ENCODE data around the gene RBM26. TPM values are rescaled to one million over a fixed set of nuclear protein-coding genes. Genes with fewer than 3 reads are reported as not detected.
"Not testable (repeated sequence)": the region's sequence is repeated elsewhere in the genome, so short reads cannot be mapped to it uniquely, and the experiment has no call there.

Gene RBM26
- total RNA-seq, 5 donors from 2014 or later (not counting 1 experiment from before 2014, with no cell fraction given) = 76.7 to 97.8 (median 77.9) TPM

DNA sequence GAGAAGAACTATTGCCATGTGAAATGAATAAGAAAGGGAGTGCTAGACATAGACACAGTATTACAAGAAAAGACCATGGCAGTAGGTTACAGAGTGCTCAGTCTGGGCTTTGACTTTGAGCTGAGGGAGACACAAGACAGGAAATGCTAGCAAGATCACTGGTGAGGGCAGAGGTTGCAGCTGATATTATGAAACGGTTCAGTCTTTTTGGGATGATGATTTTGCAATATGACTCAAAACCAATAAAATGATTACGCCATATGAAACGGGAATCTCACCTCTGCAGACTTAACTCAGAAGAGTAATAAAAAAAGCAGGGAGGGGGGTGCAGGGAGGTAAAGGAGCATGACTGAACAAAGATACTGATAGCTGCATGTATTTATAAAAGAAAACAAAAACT, 123.1 kb downstream of the RBM26 start:
- no peak overlapping the region for H3K27ac Mint-ChIP-seq
- H3K9me3 Mint-ChIP-seq = no peaks in the 10 kb centered on the region
- Histone ChIP-seq H3K4me1 (ENCODE audit: control insufficient read depth in 1 of 2, extremely low read depth in 1 of 2, insufficient read depth in 2 of 2, low read length in 2 of 2) (no peaks in the 10 kb centered on the region), H3K4me3 (ENCODE audit: control insufficient read depth in 1 of 2, extremely low read depth in 1 of 2, low read length in 1 of 2) (no peak overlapping the region), H3K9me3 (no peaks in the 10 kb centered on the region), H3K27ac (ENCODE audit: low read length) (no peak overlapping the region), H3K27me3 (replicated peaks in 1 of 2; ENCODE audit: control insufficient read depth in 2 of 2, extremely low read depth in 1 of 2, insufficient read depth in 2 of 2, low read length in 1 of 2) (peaks cover 0 to 3% of the 10 kb centered on the region in 2 experiments), H3K36me3 (ENCODE audit: control insufficient read depth in 2 of 2, extremely low read depth in 1 of 2, insufficient read depth in 1 of 2, low read length in 1 of 2) (no peaks in the 10 kb centered on the region)
- no peak for DNase-seq
- H3K4me1 Mint-ChIP-seq = no peaks in the 10 kb centered on the region
- H3K4me3 Mint-ChIP-seq = no peak overlapping the region
- H3K27me3 Mint-ChIP-seq = peaks cover 2 to 7% of the 10 kb centered on the region in 2 donors
- POLR2A ChIA-PET = no interaction called here
- no CpG with 5 or more reads among the region's 3 CpGs for WGBS (ENCODE audit: insufficient coverage)
- no peak for ATAC-seq (replicated peaks in 1 of 4)
- no peaks in the 10 kb centered on the region for H3K36me3 Mint-ChIP-seq
- CTCF ChIA-PET = no interaction called here

DNA sequence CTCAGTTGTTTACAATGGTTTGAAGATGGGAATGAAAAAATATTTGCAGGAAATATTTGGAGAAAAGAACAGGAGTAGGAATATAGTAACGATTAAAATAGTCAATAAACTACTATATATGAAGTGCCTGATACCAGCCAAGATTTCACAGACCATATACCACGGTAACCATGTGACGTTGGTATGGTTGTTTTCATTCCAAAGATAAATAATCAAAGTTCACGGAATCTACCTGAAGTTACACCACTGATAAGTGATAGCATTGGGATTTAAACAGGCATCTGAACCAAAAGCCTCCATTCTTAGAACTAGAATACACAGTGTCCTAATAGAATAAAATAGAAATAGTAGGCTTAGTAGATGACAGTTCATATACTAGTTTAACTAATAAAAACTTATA, 123.5 kb downstream of the RBM26 start:
- no peak overlapping the region for H3K4me3 ChIP-seq (ENCODE audit: control insufficient read depth in 1 of 2, extremely low read depth in 1 of 2, low read length in 1 of 2)

DNA sequence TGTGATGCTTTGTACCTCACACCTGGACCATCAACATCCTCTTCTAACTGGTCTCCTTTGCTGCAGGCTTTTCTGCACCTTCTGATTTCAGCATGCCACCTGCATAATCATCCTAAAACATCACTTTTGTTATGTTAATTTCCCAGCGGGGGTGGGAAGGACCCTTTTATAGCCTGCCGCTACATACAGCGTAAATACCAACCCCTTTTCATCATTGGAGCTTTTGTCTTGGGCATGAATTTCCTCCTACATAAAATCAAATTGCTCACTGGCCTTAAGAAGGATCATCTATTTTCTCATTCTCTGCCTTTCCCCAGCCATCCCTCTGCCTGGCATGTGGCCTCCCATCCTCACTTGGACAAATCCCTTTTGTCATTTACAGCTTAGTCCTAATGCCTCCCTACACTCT, 124.7 kb downstream of the RBM26 start:
- Mint-ChIP-seq H3K9me3 (no peaks in the 10 kb centered on the region), H3K27me3 (peaks cover 2 to 7% of the 10 kb centered on the region in 2 donors), H3K27ac (no peak overlapping the region), H3K4me1 (no peaks in the 10 kb centered on the region), H3K4me3 (no peak overlapping the region), H3K36me3 (no peaks in the 10 kb centered on the region)
- Histone ChIP-seq H3K27me3 (replicated peaks in 1 of 2; ENCODE audit: control insufficient read depth in 2 of 2, extremely low read depth in 1 of 2, insufficient read depth in 2 of 2, low read length in 1 of 2) (peaks cover 0 to 3% of the 10 kb centered on the region in 2 experiments), H3K36me3 (ENCODE audit: control insufficient read depth in 2 of 2, extremely low read depth in 1 of 2, insufficient read depth in 1 of 2, low read length in 1 of 2) (no peaks in the 10 kb centered on the region), H3K4me1 (ENCODE audit: control insufficient read depth in 1 of 2, extremely low read depth in 1 of 2, insufficient read depth in 2 of 2, low read length in 2 of 2) (no peaks in the 10 kb centered on the region), H3K4me3 (ENCODE audit: control insufficient read depth in 1 of 2, extremely low read depth in 1 of 2, low read length in 1 of 2) (no peak overlapping the region), H3K27ac (ENCODE audit: low read length) (no peak overlapping the region), H3K9me3 (no peaks in the 10 kb centered on the region)
- ATAC-seq (replicated peaks in 1 of 4) = no peak
- 82% methylated on average over 3 of the region's 3 CpGs for WGBS (ENCODE audit: insufficient coverage)
- ChIA-PET CTCF (no interaction called here), POLR2A (no interaction called here)
- no peak for DNase-seq

More for the DNA sequence above, 123.5 kb downstream of the RBM26 start:
- no peak for DNase-seq
- no peaks in the 10 kb centered on the region for H3K36me3 ChIP-seq (ENCODE audit: control insufficient read depth in 2 of 2, extremely low read depth in 1 of 2, insufficient read depth in 1 of 2, low read length in 1 of 2)
- peaks cover 0 to 3% of the 10 kb centered on the region in 2 experiments for H3K27me3 ChIP-seq (replicated peaks in 1 of 2; ENCODE audit: control insufficient read depth in 2 of 2, extremely low read depth in 1 of 2, insufficient read depth in 2 of 2, low read length in 1 of 2)
- ChIA-PET CTCF (no interaction called here), POLR2A (no interaction called here)
- H3K27me3 Mint-ChIP-seq = peaks cover 2 to 7% of the 10 kb centered on the region in 2 donors
- no CpG with 5 or more reads among the region's 4 CpGs for WGBS (ENCODE audit: insufficient coverage)
- H3K9me3 ChIP-seq = no peaks in the 10 kb centered on the region
- ATAC-seq (replicated peaks in 1 of 4) = no peak
- no peaks in the 10 kb centered on the region for H3K4me1 Mint-ChIP-seq
- H3K9me3 Mint-ChIP-seq = no peaks in the 10 kb centered on the region
- no peak overlapping the region for H3K27ac ChIP-seq (ENCODE audit: low read length)
- H3K27ac Mint-ChIP-seq = no peak overlapping the region
- H3K4me1 ChIP-seq (ENCODE audit: control insufficient read depth in 1 of 2, extremely low read depth in 1 of 2, insufficient read depth in 2 of 2, low read length in 2 of 2) = no peaks in the 10 kb centered on the region
- H3K4me3 Mint-ChIP-seq = no peak overlapping the region
- H3K36me3 Mint-ChIP-seq = no peaks in the 10 kb centered on the region

DNA sequence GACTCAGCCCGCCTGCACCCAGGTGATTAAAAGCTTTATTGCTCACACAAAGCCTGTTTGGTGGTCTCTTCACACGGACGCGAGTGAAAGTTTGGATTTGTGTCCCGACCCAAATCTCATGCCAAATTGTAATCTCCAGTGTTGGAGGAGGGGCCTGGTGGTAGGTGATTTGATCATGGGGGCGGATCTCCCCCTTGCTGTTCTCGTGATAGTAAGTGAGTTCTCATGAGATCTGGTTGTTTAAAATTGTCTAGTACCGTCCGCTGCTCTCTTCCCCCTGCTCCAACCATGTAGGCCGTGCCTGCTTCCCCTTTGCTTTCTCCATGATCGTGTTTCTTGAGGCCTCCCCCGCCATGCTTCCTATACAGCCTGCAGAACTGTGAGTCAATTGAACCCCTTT, 126.3 kb downstream of the RBM26 start:
- H3K4me1 Mint-ChIP-seq; POLR2A ChIA-PET; DNase-seq; H3K36me3 ChIP-seq (ENCODE audit: control insufficient read depth in 2 of 2, extremely low read depth in 1 of 2, insufficient read depth in 1 of 2, low read length in 1 of 2); H3K27ac ChIP-seq (ENCODE audit: low read length); H3K4me3 Mint-ChIP-seq; ATAC-seq (replicated peaks in 1 of 4); CTCF ChIA-PET; H3K4me3 ChIP-seq (ENCODE audit: control insufficient read depth in 1 of 2, extremely low read depth in 1 of 2, low read length in 1 of 2); H3K4me1 ChIP-seq (ENCODE audit: control insufficient read depth in 1 of 2, extremely low read depth in 1 of 2, insufficient read depth in 2 of 2, low read length in 2 of 2); H3K36me3 Mint-ChIP-seq; H3K9me3 Mint-ChIP-seq; H3K27me3 ChIP-seq (replicated peaks in 1 of 2; ENCODE audit: control insufficient read depth in 2 of 2, extremely low read depth in 1 of 2, insufficient read depth in 2 of 2, low read length in 1 of 2); H3K27ac Mint-ChIP-seq; H3K9me3 ChIP-seq: not testable (repeated sequence)
- peaks cover 12 to 15% of the 10 kb centered on the region in 2 donors for H3K27me3 Mint-ChIP-seq
- WGBS (ENCODE audit: insufficient coverage) = 71% methylated on average over 6 of the region's 12 CpGs

DNA sequence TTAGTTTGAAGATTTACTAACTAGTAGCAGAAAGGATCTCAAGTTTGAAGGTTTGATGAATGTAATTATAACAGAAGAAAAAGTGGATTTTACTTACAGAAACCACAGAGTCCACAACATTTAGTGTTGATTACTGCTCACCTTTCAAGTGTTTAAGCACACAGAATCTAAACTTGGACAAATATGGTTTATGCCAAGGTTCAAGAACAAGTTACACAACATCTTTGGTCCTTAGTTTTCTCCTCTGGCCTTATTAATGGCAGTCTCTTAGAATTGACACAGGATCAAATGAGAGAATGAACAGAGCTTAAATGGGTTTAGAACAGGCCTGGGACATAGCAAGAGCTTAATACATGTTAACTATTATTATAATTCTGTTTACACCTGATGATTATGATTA, 133.0 kb downstream of the RBM26 start:
- Histone ChIP-seq H3K9me3 (no peaks in the 10 kb centered on the region), H3K4me3 (ENCODE audit: control insufficient read depth in 1 of 2, extremely low read depth in 1 of 2, low read length in 1 of 2) (no peak overlapping the region), H3K27ac (ENCODE audit: low read length) (no peak overlapping the region), H3K36me3 (ENCODE audit: control insufficient read depth in 2 of 2, extremely low read depth in 1 of 2, insufficient read depth in 1 of 2, low read length in 1 of 2) (no peaks in the 10 kb centered on the region), H3K4me1 (ENCODE audit: control insufficient read depth in 1 of 2, extremely low read depth in 1 of 2, insufficient read depth in 2 of 2, low read length in 2 of 2) (no peaks in the 10 kb centered on the region), H3K27me3 (replicated peaks in 1 of 2; ENCODE audit: control insufficient read depth in 2 of 2, extremely low read depth in 1 of 2, insufficient read depth in 2 of 2, low read length in 1 of 2) (no peaks in the 10 kb centered on the region)
- Mint-ChIP-seq H3K27ac (no peak overlapping the region), H3K9me3 (peaks cover 0 to 2% (median 0%) of the 10 kb centered on the region in 3 donors), H3K4me3 (no peak overlapping the region), H3K36me3 (no peaks in the 10 kb centered on the region), H3K4me1 (no peaks in the 10 kb centered on the region), H3K27me3 (peaks cover 20 to 24% of the 10 kb centered on the region in 2 donors)
- DNase-seq = no peak
- ChIA-PET CTCF (no interaction called here), POLR2A (no interaction called here)
- ATAC-seq (replicated peaks in 1 of 4) = no peak

DNA sequence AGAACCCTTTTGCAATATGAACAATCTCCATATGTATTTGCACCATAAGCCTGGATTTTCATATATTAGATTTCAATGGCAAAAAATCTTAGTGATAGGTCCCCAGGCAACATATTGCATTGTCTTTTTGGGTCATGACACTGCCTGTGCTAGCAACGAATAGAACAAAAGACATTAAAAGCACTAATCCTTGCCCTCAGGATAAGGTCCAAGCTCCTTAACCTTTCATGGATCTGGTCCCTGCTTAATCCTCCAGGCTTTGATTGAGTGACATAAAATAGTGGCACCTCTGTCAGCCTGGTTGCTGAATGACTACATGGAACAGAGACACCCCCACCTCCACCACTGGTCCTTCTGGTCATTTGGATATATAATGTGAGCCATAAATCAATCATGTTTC, 134.4 kb downstream of the RBM26 start:
- Mint-ChIP-seq H3K36me3 (no peaks in the 10 kb centered on the region), H3K4me1 (no peaks in the 10 kb centered on the region), H3K27me3 (peaks cover 20 to 28% of the 10 kb centered on the region in 2 donors), H3K4me3 (no peak overlapping the region), H3K27ac (no peak overlapping the region), H3K9me3 (peaks cover 0 to 4% (median 0%) of the 10 kb centered on the region in 3 donors)
- no peaks in the 10 kb centered on the region for H3K4me1 ChIP-seq (ENCODE audit: control insufficient read depth in 1 of 2, extremely low read depth in 1 of 2, insufficient read depth in 2 of 2, low read length in 2 of 2)
- no peaks in the 10 kb centered on the region for H3K27me3 ChIP-seq (replicated peaks in 1 of 2; ENCODE audit: control insufficient read depth in 2 of 2, extremely low read depth in 1 of 2, insufficient read depth in 2 of 2, low read length in 1 of 2)
- WGBS (ENCODE audit: insufficient coverage) = 40% methylated on average over 1 of the region's 1 CpG
- H3K9me3 ChIP-seq = no peaks in the 10 kb centered on the region
- H3K4me3 ChIP-seq (ENCODE audit: control insufficient read depth in 1 of 2, extremely low read depth in 1 of 2, low read length in 1 of 2) = no peak overlapping the region
- ChIA-PET POLR2A (no interaction called here), CTCF (no interaction called here)
- no peaks in the 10 kb centered on the region for H3K36me3 ChIP-seq (ENCODE audit: control insufficient read depth in 2 of 2, extremely low read depth in 1 of 2, insufficient read depth in 1 of 2, low read length in 1 of 2)
- DNase-seq (no peak), ATAC-seq (replicated peaks in 1 of 4) (no peak)
- no peak overlapping the region for H3K27ac ChIP-seq (ENCODE audit: low read length)

DNA sequence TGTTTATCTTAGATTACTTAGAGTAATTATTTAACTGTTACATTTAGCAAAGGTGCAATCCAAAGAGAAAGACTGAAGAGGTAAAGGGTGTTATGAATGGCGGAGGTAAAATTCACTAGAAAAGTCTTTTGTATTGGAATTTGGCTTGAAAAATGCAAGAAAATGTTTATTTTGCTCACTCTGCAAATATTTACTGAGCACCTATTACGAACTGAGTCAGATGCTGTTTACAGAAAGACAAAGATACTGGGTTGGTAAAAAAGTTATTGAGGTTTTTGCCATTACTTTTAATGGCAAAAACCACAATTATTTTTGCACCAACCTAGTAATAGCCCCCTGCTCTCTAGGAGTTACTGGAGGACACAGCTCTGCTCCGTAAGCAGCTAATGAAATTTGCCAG, 135.2 kb downstream of the RBM26 start:
- Histone ChIP-seq H3K4me1 (ENCODE audit: control insufficient read depth in 1 of 2, extremely low read depth in 1 of 2, insufficient read depth in 2 of 2, low read length in 2 of 2) (no peaks in the 10 kb centered on the region), H3K9me3 (no peaks in the 10 kb centered on the region), H3K27me3 (replicated peaks in 1 of 2; ENCODE audit: control insufficient read depth in 2 of 2, extremely low read depth in 1 of 2, insufficient read depth in 2 of 2, low read length in 1 of 2) (no peaks in the 10 kb centered on the region), H3K36me3 (ENCODE audit: control insufficient read depth in 2 of 2, extremely low read depth in 1 of 2, insufficient read depth in 1 of 2, low read length in 1 of 2) (no peaks in the 10 kb centered on the region), H3K4me3 (ENCODE audit: control insufficient read depth in 1 of 2, extremely low read depth in 1 of 2, low read length in 1 of 2) (no peak overlapping the region), H3K27ac (ENCODE audit: low read length) (no peak overlapping the region)
- ChIA-PET CTCF (no interaction called here), POLR2A (no interaction called here)
- DNase-seq (no peak), ATAC-seq (replicated peaks in 1 of 4) (no peak)
- H3K27ac Mint-ChIP-seq = no peak overlapping the region
- peaks cover 20 to 28% of the 10 kb centered on the region in 2 donors for H3K27me3 Mint-ChIP-seq
- H3K4me1 Mint-ChIP-seq = no peaks in the 10 kb centered on the region
- no peaks in the 10 kb centered on the region for H3K36me3 Mint-ChIP-seq
- WGBS (ENCODE audit: insufficient coverage) = no CpG with 5 or more reads among the region's 3 CpGs
- peaks cover 0 to 4% (median 0%) of the 10 kb centered on the region in 3 donors for H3K9me3 Mint-ChIP-seq
- H3K4me3 Mint-ChIP-seq = no peak overlapping the region
